H1 (cell line): Measurements from ENCODE around the gene KLHL7. TPM values are rescaled to one million over a fixed set of nuclear protein-coding genes. Genes with fewer than 3 reads are reported as not detected.

ENCODE experiments used
- CTCF ChIA-PET: fragments of 300-600 bp; sonication (Branson Sonifier 250); formaldehyde crosslinking; loops from one replicate; lab custom pipeline; 2021; ENCODE audit not compliant: partially characterized antibody; lab: Charles Lee
- POLR2A ChIA-PET: fragments of 300-600 bp; sonication (Branson Sonifier 250); formaldehyde crosslinking; loops from one replicate; lab custom pipeline; 2021; ENCODE audit warnings: inconsistent platforms; ENCODE audit not compliant: partially characterized antibody; lab: Charles Lee
- DNase-seq, 2 experiments: peaks; one replicate each; pipeline versions ENCODE4 v3.0.0 to v3.0.0-alpha.2; 2010 to 2022; ENCODE audit warnings: low spot score in 2 of 2, low read depth in 1 of 2, mixed read lengths in 1 of 2
- FAIRE-seq: peaks from 2 replicates; lab custom pipeline; 2011; peaks lifted over from hg19 to GRCh38; lab: Jason Lieb, UNC
- H2AFZ ChIP-seq: 2 replicates; pipeline ENCODE4 v1.8.1; 2012; ENCODE audit warnings: low read length, inconsistent platforms
- H2AK5ac ChIP-seq: 2 replicates; pipeline ENCODE4 v1.6.1; 2013; ENCODE audit warnings: low read depth, low read length
- H2BK120ac ChIP-seq: replicated peaks from 2 replicates; pipeline ENCODE3; 2013; ENCODE audit warnings: low read depth, low read length, inconsistent platforms
- H2BK12ac ChIP-seq: 2 replicates; pipeline ENCODE4 v1.6.1; 2013; ENCODE audit warnings: low read depth, low read length
- H2BK15ac ChIP-seq: 2 replicates; pipeline ENCODE4 v1.6.1; 2013; ENCODE audit warnings: low read length
- H2BK20ac ChIP-seq: 2 replicates; pipeline ENCODE4 v1.6.1; 2013; ENCODE audit warnings: low read length
- H2BK5ac ChIP-seq: 2 replicates; pipeline ENCODE4 v1.6.1; 2013; ENCODE audit warnings: low read depth, low read length
- H3K14ac ChIP-seq: 2 replicates; pipeline ENCODE4 v1.6.1; 2013; ENCODE audit warnings: inconsistent platforms; ENCODE audit not compliant: insufficient read length
- H3K18ac ChIP-seq: 2 replicates; pipeline ENCODE4 v1.6.1; 2013; ENCODE audit warnings: low read length; ENCODE audit errors: extremely low read depth
- H3K23ac ChIP-seq: 2 replicates; pipeline ENCODE4 v1.6.1; 2013; ENCODE audit warnings: inconsistent platforms; ENCODE audit not compliant: insufficient read length
- H3K23me2 ChIP-seq: 2 replicates; pipeline ENCODE4 v1.6.1; 2013; ENCODE audit warnings: low read depth, low read length
- H3K27ac ChIP-seq: 2 replicates; pipeline ENCODE4 v1.6.1; 2011; ENCODE audit warnings: low read depth, low read length, inconsistent platforms
- H3K27me3 ChIP-seq, 4 experiments: replicated peaks in 1 of 4; 1 replicate in 1 of 4; 2 replicates in 3 of 4; pipeline versions ENCODE4 v1.6.1 to v1.8.1; 2011 to 2013; ENCODE audit warnings: low read length in 3 of 4, mild to moderate bottlenecking in 3 of 4, inconsistent platforms in 2 of 4, mixed read lengths in 2 of 4, moderate library complexity in 1 of 4; ENCODE audit not compliant: control insufficient read depth in 3 of 4, insufficient read depth in 3 of 4; ENCODE audit errors: extremely low read depth in 1 of 4
- H3K36me3 ChIP-seq, 4 experiments: 2 replicates each; pipeline versions ENCODE4 v1.6.1 to v1.8.1; 2011 to 2013; ENCODE audit warnings: mild to moderate bottlenecking in 4 of 4, low read length in 3 of 4, moderate library complexity in 2 of 4, control low read depth in 1 of 4, inconsistent platforms in 1 of 4; ENCODE audit not compliant: insufficient read depth in 4 of 4, control insufficient read depth in 2 of 4
- H3K4ac ChIP-seq: replicated peaks from 2 replicates; pipeline ENCODE3; 2013; ENCODE audit warnings: low read length, low read depth, mixed read lengths, inconsistent platforms; ENCODE audit not compliant: insufficient read length
- H3K4me1 ChIP-seq, 4 experiments: replicated peaks in 1 of 4; 1 replicate in 1 of 4; 2 replicates in 3 of 4; pipeline versions ENCODE4 v1.6.1 to v1.8.1; 2011 to 2013; ENCODE audit warnings: low read length in 3 of 4, inconsistent platforms in 2 of 4, mixed read lengths in 1 of 4; ENCODE audit not compliant: insufficient read depth in 4 of 4, control insufficient read depth in 3 of 4
- H3K4me2 ChIP-seq, 2 experiments: 2 replicates each; pipeline versions ENCODE4 v1.6.1 to v1.8.1; 2011 to 2013; ENCODE audit warnings: low read depth in 2 of 2, low read length in 2 of 2, control low read depth in 1 of 2, inconsistent platforms in 1 of 2, mild to moderate bottlenecking in 1 of 2; ENCODE audit not compliant: insufficient read depth in 1 of 2
- H3K4me3 ChIP-seq, 4 experiments: fragments of 200-600, 300-600 bp in 1 of 4; sonication (generic), shearing (Covaris generic), sonication (Bioruptor Twin) in 1 of 4; 2 replicates each; pipeline versions ENCODE4 v1.5.1 to v1.8.1; 2011 to 2016; ENCODE audit warnings: low read length in 4 of 4, low read depth in 3 of 4, control low read depth in 2 of 4, inconsistent platforms in 2 of 4, mild to moderate bottlenecking in 2 of 4, mixed read lengths in 1 of 4, moderate library complexity in 1 of 4; ENCODE audit not compliant: insufficient read depth in 2 of 4; ENCODE audit errors: extremely low read depth in 1 of 4
- H3K56ac ChIP-seq: replicated peaks from 2 replicates; pipeline ENCODE3; 2013; ENCODE audit warnings: low read depth, mild to moderate bottlenecking, mixed read lengths, low read length, inconsistent platforms; ENCODE audit not compliant: insufficient read length
- H3K79me1 ChIP-seq: 2 replicates; pipeline ENCODE4 v1.6.1; 2013; ENCODE audit warnings: low read depth, low read length, control low read depth
- H3K79me2 ChIP-seq, 2 experiments: 2 replicates each; pipeline versions ENCODE4 v1.6.1 to v1.8.1; 2012 to 2013; ENCODE audit warnings: low read length in 2 of 2, mild to moderate bottlenecking in 2 of 2, inconsistent platforms in 1 of 2; ENCODE audit not compliant: insufficient read depth in 2 of 2, control insufficient read depth in 1 of 2
- H3K9ac ChIP-seq, 4 experiments: replicated peaks in 1 of 4; 1 replicate in 1 of 4; 2 replicates in 3 of 4; pipeline versions ENCODE4 v1.6.1 to v1.8.1; 2011 to 2013; ENCODE audit warnings: low read depth in 3 of 4, low read length in 3 of 4, control low read depth in 2 of 4, mild to moderate bottlenecking in 2 of 4, moderate library complexity in 2 of 4, inconsistent platforms in 1 of 4; ENCODE audit errors: extremely low read depth in 1 of 4
- H3K9me3 ChIP-seq, 2 experiments: 2 replicates each; pipeline versions ENCODE4 v1.6.1 to v1.8.1; 2012 to 2013; ENCODE audit warnings: mild to moderate bottlenecking in 2 of 2, moderate library complexity in 2 of 2, control low read depth in 1 of 2, inconsistent platforms in 1 of 2, low read depth in 1 of 2, low read length in 1 of 2, mixed read lengths in 1 of 2; ENCODE audit not compliant: insufficient read depth in 2 of 2
- H4K20me1 ChIP-seq, 2 experiments: replicated peaks in 1 of 2; 2 replicates each; pipeline versions ENCODE3 to v1.8.1; 2011 to 2013; ENCODE audit warnings: inconsistent platforms in 2 of 2, low read length in 2 of 2, mild to moderate bottlenecking in 1 of 2; ENCODE audit not compliant: insufficient read depth in 2 of 2, control insufficient read depth in 1 of 2
- H4K5ac ChIP-seq: 2 replicates; pipeline ENCODE4 v1.6.1; 2013; ENCODE audit warnings: low read length, low read depth, mixed read lengths, inconsistent platforms; ENCODE audit not compliant: insufficient read length
- H4K8ac ChIP-seq: 2 replicates; pipeline ENCODE4 v1.8.0; 2013; ENCODE audit warnings: mild to moderate bottlenecking, moderate library complexity, low read length, inconsistent platforms; ENCODE audit not compliant: insufficient read depth; ENCODE audit errors: extremely low read depth
- H4K91ac ChIP-seq: replicated peaks from 2 replicates; pipeline ENCODE3; 2013; ENCODE audit warnings: low read length, mixed read lengths, inconsistent platforms; ENCODE audit not compliant: insufficient read length
- BCL11A ChIP-seq, 2 experiments: IDR thresholded peaks; one replicate each; pipeline ENCODE4 v1.6.1; 2011; ENCODE audit warnings: low read depth in 2 of 2, low read length in 2 of 2, mild to moderate bottlenecking in 2 of 2
- CBX8 ChIP-seq: fragments of 300-800, 300-1000 bp; sonication (generic); IDR thresholded peaks from 2 replicates; pipeline ENCODE4 v1.7.1; 2016; ENCODE audit warnings: low read depth, low read length, borderline replicate concordance
- CTBP2 ChIP-seq: IDR thresholded peaks from 2 replicates; pipeline ENCODE4 v1.7.0; 2011; ENCODE audit warnings: borderline replicate concordance, mild to moderate bottlenecking, moderate library complexity, mixed read lengths, low read length; ENCODE audit not compliant: insufficient read depth, insufficient read length
- GTF2F1 ChIP-seq: IDR thresholded peaks from 2 replicates; pipeline ENCODE4 v1.6.1; 2012; ENCODE audit warnings: low read depth, low read length, improper control_type of control experiment, borderline replicate concordance
- JUND ChIP-seq: IDR thresholded peaks from 2 replicates; pipeline ENCODE4 v1.6.1; 2011; ENCODE audit warnings: mild to moderate bottlenecking, improper control_type of control experiment, low read length
- KDM1A ChIP-seq: fragments of 200-600, 300-600 bp; sonication (generic); IDR thresholded peaks from 2 replicates; pipeline ENCODE4 v1.7.1; 2016; ENCODE audit warnings: mild to moderate bottlenecking, low read length, borderline replicate concordance
- KDM4A ChIP-seq: IDR thresholded peaks from one replicate; pipeline ENCODE4 v1.7.1; 2012; ENCODE audit warnings: low read depth, mild to moderate bottlenecking, moderate library complexity, low read length, inconsistent platforms; ENCODE audit not compliant: severe bottlenecking
- RAD21 ChIP-seq, 2 experiments: IDR thresholded peaks in 1 of 2; conservative IDR thresholded peaks in 1 of 2; 2 replicates each; pipeline ENCODE4 v1.6.1; 2011; ENCODE audit warnings: low read depth in 2 of 2, low read length in 2 of 2, improper control_type of control experiment in 1 of 2, inconsistent platforms in 1 of 2, mild to moderate bottlenecking in 1 of 2, moderate library complexity in 1 of 2
- SP4 ChIP-seq: IDR thresholded peaks from 2 replicates; pipeline ENCODE4 v1.6.1; 2012; ENCODE audit warnings: low read length, inconsistent platforms
- SRF ChIP-seq: IDR thresholded peaks from 2 replicates; pipeline ENCODE4 v1.6.1; 2011; ENCODE audit warnings: mild to moderate bottlenecking, low read depth, low read length, moderate library complexity
- TEAD4 ChIP-seq: IDR thresholded peaks from 2 replicates; pipeline ENCODE4 v1.6.1; 2012; ENCODE audit warnings: low read depth, low read length, inconsistent platforms, mixed read lengths
- WGBS, 2 experiments: shearing (Covaris generic) in 1 of 2; methylation state at CpG; one replicate each; pipeline versions ENCODE4 v1.1.6 to v1.1.7; 2013 to 2015; ENCODE audit warnings: low lambda C conversion rate in 2 of 2, mixed read lengths in 2 of 2, inconsistent platforms in 1 of 2, low coverage in 1 of 2, missing lambda C conversion rate in 1 of 2; ENCODE audit not compliant: insufficient replicate concordance in 2 of 2, insufficient coverage in 1 of 2, insufficient read length in 1 of 2; ENCODE audit errors: extremely low coverage in 1 of 2, missing lambda C conversion rate in 1 of 2; 5-methylcytosine and 5-hydroxymethylcytosine counted together
- polyA plus RNA-seq, 7 experiments: library from polyadenylated mRNA; depleted of rRNA in 3 of 7; stranded (reverse) in 5 of 7; unstranded in 2 of 7; fragments of >200 nt in 5 of 7; fragments of 200-250 nt in 2 of 7; gene quantifications; 1 replicate in 5 of 7; 2 replicates in 1 of 7; 4 replicates in 1 of 7; pipeline versions ENCODE4 v1.2.1 to v1.2.3, GENCODE V29; 2011 to 2013; ENCODE audit warnings: missing spikeins in 2 of 7, mixed read lengths in 2 of 7
- total RNA-seq: library from RNA; stranded (reverse); fragmentation: NEBNext Ultra II Directional; extraction: Animal tissue kit (Norgen Biotek cat#: 25700); gene quantifications from 2 replicates; pipeline ENCODE4 v1.2.1, GENCODE V29; 2021
- TF ChIP-seq, protein P1 (sequence below): IDR thresholded peaks from 2 replicates; pipeline ENCODE4 v1.6.1; 2012; ENCODE audit warnings: low read length, inconsistent platforms

Gene KLHL7
- total and polyA plus RNA-seq, 2 of the 8 experiments (the other 6 are each of a cell fraction or from before 2014, with no cell fraction given) = 65.3 to 115 TPM

DNA sequence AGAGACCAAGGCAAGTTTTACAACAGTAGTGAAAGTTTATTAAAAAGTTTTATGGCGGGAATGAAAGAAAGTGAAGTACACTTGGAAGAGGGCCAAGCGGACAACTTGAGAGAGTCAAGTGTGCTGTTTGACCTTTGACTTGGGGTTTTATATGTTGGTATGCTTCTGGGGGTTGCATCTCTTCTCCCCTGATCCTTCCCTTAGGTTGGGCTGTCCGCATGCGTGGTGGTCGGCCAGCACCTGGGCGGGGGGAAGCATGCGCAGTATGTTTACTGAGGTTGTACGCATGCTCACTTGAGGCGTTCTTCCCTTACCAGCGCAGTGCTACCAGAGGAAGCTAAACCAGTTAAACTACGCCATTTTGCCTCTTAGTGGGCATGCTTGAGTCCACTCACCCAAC, 108.2 kb downstream of the KLHL7 start:
- 80 to 94% methylated on average over 1 to 11 of the region's 11 CpGs for WGBS, 2 experiments
- no peak overlapping the region for H2AFZ ChIP-seq
- TF ChIP-seq KDM1A (no peak), TEAD4 (no peak), JUND (no peak), CBX8 (no peak), GTF2F1 (no peak), CTBP2 (no peak), KDM4A (no peak), RAD21 (IDR thresholded peaks at IDR 0.05 in 1 of 2, conservative IDR thresholded peaks at IDR 0.05 in 1 of 2; ENCODE audit: low read depth in 2 of 2, low read length in 2 of 2) (no peak), BCL11A (IDR thresholded peaks at IDR 0.05; ENCODE audit: low read depth in 2 of 2, low read length in 2 of 2) (no peak), SP4 (no peak), SRF (no peak)
- TF ChIP-seq, protein P1, sequence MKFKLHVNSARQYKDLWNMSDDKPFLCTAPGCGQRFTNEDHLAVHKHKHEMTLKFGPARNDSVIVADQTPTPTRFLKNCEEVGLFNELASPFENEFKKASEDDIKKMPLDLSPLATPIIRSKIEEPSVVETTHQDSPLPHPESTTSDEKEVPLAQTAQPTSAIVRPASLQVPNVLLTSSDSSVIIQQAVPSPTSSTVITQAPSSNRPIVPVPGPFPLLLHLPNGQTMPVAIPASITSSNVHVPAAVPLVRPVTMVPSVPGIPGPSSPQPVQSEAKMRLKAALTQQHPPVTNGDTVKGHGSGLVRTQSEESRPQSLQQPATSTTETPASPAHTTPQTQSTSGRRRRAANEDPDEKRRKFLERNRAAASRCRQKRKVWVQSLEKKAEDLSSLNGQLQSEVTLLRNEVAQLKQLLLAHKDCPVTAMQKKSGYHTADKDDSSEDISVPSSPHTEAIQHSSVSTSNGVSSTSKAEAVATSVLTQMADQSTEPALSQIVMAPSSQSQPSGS = no peak

More for the DNA sequence above, 108.2 kb downstream of the KLHL7 start:
- POLR2A ChIA-PET = interaction anchor here (0.6 to 2.0 kb wide), 4 partner anchors 9 to 640 kb away, joined by 3 to 5 read pairs (median 4); no protein-coding TSS in a partner anchor
- Histone ChIP-seq H3K79me2 (no peaks in the 10 kb centered on the region), H3K56ac (no peak overlapping the region), H3K9me3 (no peaks in the 10 kb centered on the region), H3K23me2 (no peaks in the 10 kb centered on the region), H2BK15ac (no peak overlapping the region), H3K9ac (no peak overlapping the region), H2BK5ac (no peak overlapping the region), H3K23ac (no peak overlapping the region), H4K20me1 (no peaks in the 10 kb centered on the region), H3K27ac (no peak overlapping the region), H3K14ac (no peak overlapping the region), H2BK20ac (no peak overlapping the region), H3K36me3 (no peaks in the 10 kb centered on the region), H3K4ac (no peak overlapping the region), H4K8ac (no peak overlapping the region), H3K4me2 (no peak overlapping the region), H3K27me3 (no peaks in the 10 kb centered on the region; a peak in 2 of 7 replicates), H4K5ac (no peak overlapping the region), H2AK5ac (no peak overlapping the region), H2BK12ac (no peak overlapping the region), H3K4me3 (no peak overlapping the region), H3K4me1 (peaks cover 0 to 3% (median 0%) of the 10 kb centered on the region in 4 experiments; a peak in 3 of 7 replicates), H3K18ac (no peak overlapping the region), H2BK120ac (no peak overlapping the region), H4K91ac (no peak overlapping the region), H3K79me1 (no peaks in the 10 kb centered on the region)
- DNase-seq = no peak
- FAIRE-seq = no peak
- CTCF ChIA-PET = interaction anchor here (1.3 to 1.7 kb wide), 3 partner anchors 10 to 114 kb away, joined by 3 to 6 read pairs (median 6); no protein-coding TSS in a partner anchor
